LNCaP clone FGC (cell line): Measurements from ENCODE around the gene COL21A1.
A peak's percentile ranks its signal among the peaks of the same experiment; 100 is the strongest.

Experiments used
- DNase-seq: peaks from one replicate; pipeline ENCODE4 v3.0.0-alpha.2; 2011; ENCODE audit warnings: low read depth
- H3K4me3 ChIP-seq: 2 replicates; pipeline ENCODE4 v1.5.1; 2011; ENCODE audit warnings: mild to moderate bottlenecking, low read depth, low read length, control low read depth
- CTCF ChIP-seq: IDR thresholded peaks from 2 replicates; pipeline ENCODE4 v1.5.1; 2012; ENCODE audit warnings: mild to moderate bottlenecking; ENCODE audit not compliant: control insufficient read depth, insufficient read depth; ENCODE audit errors: extremely low read depth

The COL21A1 gene

DNA sequence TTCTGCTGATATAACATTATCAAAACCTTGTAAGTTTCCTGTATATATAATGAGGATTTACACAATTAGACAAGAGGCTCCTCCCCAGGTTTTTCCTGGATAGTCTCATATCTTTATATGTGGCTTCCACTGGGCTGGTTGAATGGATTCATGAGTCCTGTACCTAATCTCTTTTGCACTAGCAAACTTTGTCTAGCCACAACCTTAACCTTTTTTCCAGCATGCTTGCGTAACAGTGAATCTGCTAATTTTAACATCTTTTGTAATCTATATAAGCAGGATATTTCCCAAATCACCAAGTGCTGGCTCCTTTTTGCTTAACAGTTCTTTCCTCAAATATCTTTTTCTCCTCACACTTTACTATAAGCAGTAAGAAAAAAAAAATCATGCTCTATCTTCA lies 153.6 kb downstream of the COL21A1 start:
- DNase-seq = no peak
- no peak overlapping the region for H3K4me3 ChIP-seq
- no peak for TF ChIP-seq CTCF

DNA sequence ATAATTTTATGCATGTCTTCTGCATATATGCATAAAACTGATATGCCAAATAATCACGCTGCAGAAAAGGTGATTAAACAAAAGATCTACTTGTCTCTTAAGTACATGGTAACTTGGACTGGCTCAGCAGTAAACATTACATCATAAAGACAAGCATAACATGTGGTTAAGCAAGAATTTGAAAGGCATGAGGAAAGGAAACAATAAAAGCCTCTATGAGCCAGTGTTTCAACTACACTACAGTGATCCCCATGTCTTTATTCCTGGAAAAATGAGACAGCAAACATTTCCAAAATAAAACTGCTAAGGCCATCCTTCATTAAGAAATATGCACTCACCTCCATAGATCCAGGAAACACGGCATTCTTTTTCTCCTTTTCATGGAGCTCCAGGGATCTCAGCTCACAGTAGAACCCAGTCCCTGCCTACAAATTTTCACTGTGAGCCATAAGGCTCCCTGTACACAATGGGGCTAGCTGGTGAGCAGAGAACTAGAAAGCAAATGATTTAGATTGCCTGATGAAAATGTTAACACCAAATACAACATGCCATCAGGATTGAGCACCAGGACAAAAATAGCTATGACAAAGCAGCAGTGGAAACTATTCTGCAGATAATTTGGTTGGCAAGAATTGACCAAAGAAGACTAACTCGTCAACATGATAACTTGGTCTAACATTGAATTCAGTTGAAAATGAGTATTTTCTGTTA lies 156.1 kb downstream of the COL21A1 start:
- TF ChIP-seq CTCF = no peak
- H3K4me3 ChIP-seq = no peak overlapping the region
- DNase-seq = peak; percentile 63

DNA sequence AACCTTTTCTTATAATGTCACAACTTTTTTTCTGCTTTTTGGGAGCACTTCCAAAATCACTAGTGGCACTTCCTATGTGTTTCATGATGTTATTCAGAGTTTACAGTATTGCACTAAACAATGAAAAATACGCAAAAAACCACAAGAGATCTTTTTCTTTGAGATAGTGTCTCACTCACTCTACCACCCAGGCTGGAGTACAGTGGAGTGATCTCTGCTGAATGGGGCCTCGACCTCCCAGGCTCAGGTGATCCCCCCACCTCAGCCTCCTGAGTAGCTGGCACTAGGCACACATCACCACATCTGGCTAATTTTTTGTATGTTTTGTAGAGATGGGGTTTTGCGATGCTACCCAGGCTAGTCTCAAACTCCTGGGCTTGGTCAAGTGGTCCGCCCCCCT lies 158.7 kb downstream of the COL21A1 start:
- DNase-seq = no peak
- TF ChIP-seq CTCF = no peak
- no peak overlapping the region for H3K4me3 ChIP-seq

- peak; percentile 22 for DNase-seq
- H3K4me3 ChIP-seq = no peak overlapping the region
- no peak for TF ChIP-seq CTCF
Observed at GRCh38 chr6:56087421-56087820, 160.0 kb downstream of the COL21A1 start.

- DNase-seq = no peak
- no peak for TF ChIP-seq CTCF
- H3K4me3 ChIP-seq = no peak overlapping the region
Observed at GRCh38 chr6:56079751-56080540, 167.4 kb downstream of the COL21A1 start.

- no peak for DNase-seq
- H3K4me3 ChIP-seq = no peak overlapping the region
- TF ChIP-seq CTCF = no peak
Observed at GRCh38 chr6:56076033-56076432, 171.3 kb downstream of the COL21A1 start.

DNA sequence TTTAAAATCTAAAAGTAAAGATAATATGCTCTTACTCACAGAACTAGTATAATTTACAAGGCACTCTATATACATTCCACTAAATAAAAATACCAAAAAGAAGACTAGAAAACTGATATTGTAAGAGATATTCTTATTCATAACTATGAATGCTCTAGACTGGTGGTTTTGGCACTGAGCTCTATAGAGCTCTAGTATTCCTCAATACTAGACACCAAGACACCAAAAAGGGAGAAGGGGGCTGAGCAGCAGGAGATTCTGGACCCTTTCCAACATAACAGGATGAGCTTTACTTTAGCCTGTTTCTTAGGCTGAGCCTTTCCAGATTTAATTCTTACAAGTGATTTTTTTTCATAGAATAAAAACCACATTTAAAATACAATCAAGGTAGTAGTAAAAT lies 173.6 kb downstream of the COL21A1 start:
- H3K4me3 ChIP-seq = no peak overlapping the region
- TF ChIP-seq CTCF = no peak
- no peak for DNase-seq
